Esophagus muscularis mucosa (tissue), 3 donors: ENCODE measurements around the gene KRTAP4-16.

Experiments used
- POLR2A ChIP-seq: fragments of 450-650 bp; IDR thresholded peaks from one replicate; pipeline ENCODE4 v1.6.1; 2017; ENCODE audit warnings: antibody characterized with exemption, moderate library complexity, mild to moderate bottlenecking, low read depth
- TF ChIP-seq, protein P1 (sequence below), 3 experiments: fragments of 200-600 bp in 2 of 3; fragments of 450-650 bp in 1 of 3; sonication (generic) in 2 of 3; IDR thresholded peaks; one replicate each; pipeline ENCODE4 v1.5.1; 2017 to 2019; ENCODE audit warnings: antibody characterized with exemption in 3 of 3, mild to moderate bottlenecking in 2 of 3, moderate library complexity in 1 of 3

DNA sequence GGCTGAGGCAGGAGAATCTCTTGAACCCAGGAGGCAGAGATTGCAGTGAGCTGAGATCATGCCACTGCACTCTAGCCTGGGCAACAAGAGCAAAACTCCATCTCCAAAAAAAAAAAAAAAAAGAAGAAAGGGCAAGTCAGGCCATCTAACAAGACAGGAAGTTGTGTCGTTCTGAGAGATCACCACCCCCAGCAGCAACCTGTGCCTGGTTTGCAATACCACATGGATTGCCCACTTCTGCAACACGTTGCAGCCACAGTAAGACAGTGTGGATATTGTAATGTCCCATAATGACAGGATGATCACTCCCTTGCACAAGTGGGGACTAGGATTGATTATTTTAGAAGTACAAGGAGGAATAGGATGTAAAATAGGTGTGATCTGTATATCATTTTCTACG lies 33.0 kb downstream of the KRTAP4-16 start:
- no peak for TF ChIP-seq POLR2A
- TF ChIP-seq, protein P1, sequence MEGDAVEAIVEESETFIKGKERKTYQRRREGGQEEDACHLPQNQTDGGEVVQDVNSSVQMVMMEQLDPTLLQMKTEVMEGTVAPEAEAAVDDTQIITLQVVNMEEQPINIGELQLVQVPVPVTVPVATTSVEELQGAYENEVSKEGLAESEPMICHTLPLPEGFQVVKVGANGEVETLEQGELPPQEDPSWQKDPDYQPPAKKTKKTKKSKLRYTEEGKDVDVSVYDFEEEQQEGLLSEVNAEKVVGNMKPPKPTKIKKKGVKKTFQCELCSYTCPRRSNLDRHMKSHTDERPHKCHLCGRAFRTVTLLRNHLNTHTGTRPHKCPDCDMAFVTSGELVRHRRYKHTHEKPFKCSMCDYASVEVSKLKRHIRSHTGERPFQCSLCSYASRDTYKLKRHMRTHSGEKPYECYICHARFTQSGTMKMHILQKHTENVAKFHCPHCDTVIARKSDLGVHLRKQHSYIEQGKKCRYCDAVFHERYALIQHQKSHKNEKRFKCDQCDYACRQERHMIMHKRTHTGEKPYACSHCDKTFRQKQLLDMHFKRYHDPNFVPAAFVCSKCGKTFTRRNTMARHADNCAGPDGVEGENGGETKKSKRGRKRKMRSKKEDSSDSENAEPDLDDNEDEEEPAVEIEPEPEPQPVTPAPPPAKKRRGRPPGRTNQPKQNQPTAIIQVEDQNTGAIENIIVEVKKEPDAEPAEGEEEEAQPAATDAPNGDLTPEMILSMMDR (IDR thresholded peaks at IDR 0.05): no peak
